GM06990 (cell line): ENCODE data around the gene P2RY13.

Experiments used
- DNase-seq: peaks from one replicate; pipeline ENCODE4 v3.0.0-alpha.2; 2011; ENCODE audit not compliant: insufficient read length; ENCODE audit errors: extremely low read depth
- H3K27me3 ChIP-seq: replicated peaks from 2 replicates; pipeline ENCODE4 v1.6.0; 2011; ENCODE audit warnings: low read length; ENCODE audit not compliant: control insufficient read depth, insufficient read depth
- H3K36me3 ChIP-seq: 2 replicates; pipeline ENCODE4 v1.5.1; 2011; ENCODE audit warnings: low read length; ENCODE audit not compliant: control insufficient read depth, insufficient read depth
- H3K4me3 ChIP-seq: replicated peaks from 2 replicates; pipeline ENCODE4 v1.5.1; 2011; ENCODE audit warnings: low read depth, mild to moderate bottlenecking, control low read depth, low read length
- TF ChIP-seq, protein P1 (sequence below): IDR thresholded peaks from 2 replicates; pipeline ENCODE4 v1.5.1; 2011; ENCODE audit warnings: low read length, control low read depth, mild to moderate bottlenecking, inconsistent platforms; ENCODE audit not compliant: insufficient read depth, poor library complexity, severe bottlenecking

P2RY13 gene

GRCh38 chr3:151350656-151351055 lies 21.3 kb upstream of the P2RY13 start:
- Histone ChIP-seq H3K36me3 (no peaks in the 10 kb centered on the region), H3K27me3 (no peaks in the 10 kb centered on the region), H3K4me3 (no peak overlapping the region)
- TF ChIP-seq, protein P1, sequence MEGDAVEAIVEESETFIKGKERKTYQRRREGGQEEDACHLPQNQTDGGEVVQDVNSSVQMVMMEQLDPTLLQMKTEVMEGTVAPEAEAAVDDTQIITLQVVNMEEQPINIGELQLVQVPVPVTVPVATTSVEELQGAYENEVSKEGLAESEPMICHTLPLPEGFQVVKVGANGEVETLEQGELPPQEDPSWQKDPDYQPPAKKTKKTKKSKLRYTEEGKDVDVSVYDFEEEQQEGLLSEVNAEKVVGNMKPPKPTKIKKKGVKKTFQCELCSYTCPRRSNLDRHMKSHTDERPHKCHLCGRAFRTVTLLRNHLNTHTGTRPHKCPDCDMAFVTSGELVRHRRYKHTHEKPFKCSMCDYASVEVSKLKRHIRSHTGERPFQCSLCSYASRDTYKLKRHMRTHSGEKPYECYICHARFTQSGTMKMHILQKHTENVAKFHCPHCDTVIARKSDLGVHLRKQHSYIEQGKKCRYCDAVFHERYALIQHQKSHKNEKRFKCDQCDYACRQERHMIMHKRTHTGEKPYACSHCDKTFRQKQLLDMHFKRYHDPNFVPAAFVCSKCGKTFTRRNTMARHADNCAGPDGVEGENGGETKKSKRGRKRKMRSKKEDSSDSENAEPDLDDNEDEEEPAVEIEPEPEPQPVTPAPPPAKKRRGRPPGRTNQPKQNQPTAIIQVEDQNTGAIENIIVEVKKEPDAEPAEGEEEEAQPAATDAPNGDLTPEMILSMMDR: no peak
- no peak for DNase-seq

DNA sequence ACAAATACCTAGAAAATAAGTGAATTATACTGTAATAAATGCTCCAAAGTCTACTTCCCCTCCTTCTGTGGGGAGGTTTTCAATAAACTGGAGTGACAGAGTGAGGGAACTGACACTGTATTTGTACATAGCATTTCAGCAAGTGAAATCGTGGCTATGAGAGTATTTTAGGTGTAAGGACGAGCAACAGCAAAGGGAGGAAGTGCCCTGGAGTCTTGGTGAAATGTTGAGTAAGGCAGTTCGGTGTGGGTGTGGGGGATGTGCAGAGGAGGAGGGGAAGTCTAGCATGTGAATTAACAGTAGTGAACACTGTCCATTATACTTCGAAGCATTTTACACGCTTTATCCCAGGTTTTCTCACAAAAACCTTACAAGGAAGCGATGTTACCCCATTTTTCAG lies 18.1 kb upstream of the P2RY13 start:
- DNase-seq: no peak
- TF ChIP-seq, protein P1: no peak
- no peaks in the 10 kb centered on the region for H3K27me3 ChIP-seq
- no peak overlapping the region for H3K4me3 ChIP-seq
- H3K36me3 ChIP-seq: no peaks in the 10 kb centered on the region

DNA sequence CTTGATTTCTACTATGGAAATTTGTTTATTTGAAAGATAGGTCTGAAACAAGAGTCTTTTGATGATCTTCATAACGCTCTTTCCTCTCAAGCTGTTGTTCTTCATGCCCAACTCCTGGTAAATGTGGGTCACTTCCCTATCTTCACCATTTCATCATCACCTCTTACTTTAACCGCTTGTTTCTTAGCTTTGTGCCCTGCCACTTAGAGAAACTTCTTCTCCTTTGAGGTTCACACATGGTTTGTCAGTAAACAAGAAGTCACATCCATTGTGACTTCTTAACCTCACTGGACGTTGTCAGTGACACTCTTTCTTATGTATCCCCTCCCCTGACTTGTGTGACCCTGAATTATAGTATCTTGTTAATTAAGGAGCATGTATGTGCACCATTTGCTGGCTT lies 16.9 kb upstream of the P2RY13 start:
- Histone ChIP-seq H3K27me3 (no peaks in the 10 kb centered on the region), H3K36me3 (no peaks in the 10 kb centered on the region), H3K4me3 (no peak overlapping the region)
- DNase-seq: no peak
- TF ChIP-seq, protein P1: no peak

- Histone ChIP-seq H3K36me3 (no peaks in the 10 kb centered on the region), H3K4me3 (no peak overlapping the region), H3K27me3 (no peaks in the 10 kb centered on the region)
- no peak for DNase-seq
- TF ChIP-seq, protein P1: no peak
Measured at GRCh38 chr3:151345859-151346258, 16.5 kb upstream of the P2RY13 start.

- H3K36me3 ChIP-seq: no peaks in the 10 kb centered on the region
- DNase-seq: no peak
- H3K27me3 ChIP-seq: no peaks in the 10 kb centered on the region
- TF ChIP-seq, protein P1: no peak
- no peak overlapping the region for H3K4me3 ChIP-seq
Measured at GRCh38 chr3:151331696-151332095, 2.3 kb upstream of the P2RY13 start.

DNA sequence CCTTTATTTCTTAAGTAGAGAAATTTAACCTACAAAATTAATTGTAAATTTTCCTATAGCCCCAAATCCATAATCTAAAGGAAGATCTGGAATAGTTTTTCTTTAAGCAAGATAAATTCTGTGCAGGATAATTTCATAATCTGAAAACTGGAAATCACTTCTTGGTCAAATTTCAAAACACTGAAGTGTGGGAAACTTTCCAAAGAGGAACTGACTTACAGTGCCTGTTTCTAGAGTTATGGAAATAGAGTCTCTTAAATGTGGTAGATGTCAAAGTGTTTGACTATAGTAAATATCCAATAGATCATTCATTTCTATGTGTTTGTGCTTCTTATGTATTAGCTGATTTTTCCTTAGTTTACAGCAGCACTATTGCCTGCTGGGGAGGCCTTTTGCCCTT lies 1.6 kb upstream of the P2RY13 start:
- Histone ChIP-seq H3K27me3 (no peaks in the 10 kb centered on the region), H3K36me3 (no peaks in the 10 kb centered on the region), H3K4me3 (no peak overlapping the region)
- TF ChIP-seq, protein P1: no peak
- no peak for DNase-seq
